HUES6 (cell line): ENCODE data around the gene PLCD4.

ENCODE experiments used
- H3K27ac ChIP-seq: 2 replicates; pipeline ENCODE4 v1.7.0; 2013; ENCODE audit warnings: low read depth, mild to moderate bottlenecking, low read length, inconsistent platforms
- H3K27me3 ChIP-seq: 2 replicates; pipeline ENCODE4 v1.6.1; 2013; ENCODE audit warnings: low read length; ENCODE audit not compliant: control insufficient read depth, insufficient read depth
- H3K36me3 ChIP-seq: 2 replicates; pipeline ENCODE4 v1.6.1; 2013; ENCODE audit warnings: low read length; ENCODE audit not compliant: control insufficient read depth, insufficient read depth
- H3K4me1 ChIP-seq: 2 replicates; pipeline ENCODE4 v1.6.1; 2013; ENCODE audit warnings: low read length; ENCODE audit not compliant: control insufficient read depth, insufficient read depth
- H3K4me3 ChIP-seq: 2 replicates; pipeline ENCODE4 v1.5.1; 2013; ENCODE audit warnings: low read depth, low read length
- H3K9ac ChIP-seq: one replicate; pipeline ENCODE4 v1.6.1; 2013; ENCODE audit warnings: mild to moderate bottlenecking, low read length
- H3K9me3 ChIP-seq: 2 replicates; pipeline ENCODE4 v1.6.1; 2013; ENCODE audit warnings: low read depth, low read length; ENCODE audit not compliant: control insufficient read depth, insufficient read depth

PLCD4 gene

DNA sequence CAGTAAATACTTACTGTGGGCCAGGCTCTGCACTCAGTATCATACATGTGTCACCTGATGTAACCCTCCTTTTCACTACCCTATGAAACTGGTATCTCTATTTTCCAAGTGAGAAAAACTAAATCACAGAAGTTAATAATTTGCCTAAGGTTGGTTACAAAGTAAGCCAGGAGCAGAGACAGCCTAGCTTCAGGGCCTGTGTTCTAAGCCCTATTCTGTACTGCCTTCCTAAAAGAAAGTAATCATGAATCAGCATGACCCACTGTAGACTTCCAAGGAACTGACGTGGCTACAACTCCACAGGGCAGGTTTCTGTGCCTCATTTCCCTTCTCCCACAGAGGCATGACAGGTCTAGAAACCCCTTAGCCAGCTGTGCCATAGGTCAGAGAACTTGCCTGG is 37.4 kb downstream of the PLCD4 start:
- H3K4me3 ChIP-seq = no peak overlapping the region
- H3K36me3 ChIP-seq = peaks cover 93% of the 10 kb centered on the region
- no peak overlapping the region for H3K9ac ChIP-seq

DNA sequence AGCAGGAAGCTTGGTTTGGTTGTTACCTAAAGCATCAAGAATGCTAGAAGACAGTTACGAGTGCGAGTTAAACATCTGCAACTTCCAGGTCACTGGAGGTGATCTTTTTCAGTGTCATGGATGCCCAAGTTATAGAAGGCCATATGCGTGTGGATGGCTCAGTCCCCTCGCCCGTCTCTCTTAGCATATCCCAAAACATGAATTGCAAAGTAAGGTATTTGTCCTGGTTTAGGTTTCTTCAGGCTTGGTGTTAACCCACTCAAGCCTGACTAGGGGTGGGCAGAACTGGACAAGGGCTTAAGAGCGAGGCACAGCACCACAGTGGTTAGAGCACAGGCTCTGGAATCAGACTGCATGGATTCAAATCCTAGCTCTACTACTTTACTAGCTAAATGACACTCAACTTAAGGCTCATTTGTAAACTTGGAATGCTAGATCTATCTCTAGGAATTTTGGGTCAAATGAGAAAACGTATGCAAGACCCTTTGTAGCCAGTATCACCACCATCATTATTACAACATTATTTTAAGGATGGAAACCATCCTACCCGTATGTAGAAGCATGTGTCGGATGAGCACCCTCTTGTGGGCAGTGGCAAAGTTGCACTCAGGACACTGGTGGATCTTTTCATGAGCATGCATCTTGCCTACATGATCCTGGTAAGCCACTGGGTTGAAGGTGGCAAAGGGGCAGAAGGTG is 40.5 kb downstream of the PLCD4 start:
- H3K36me3 ChIP-seq = peaks cover 92% of the 10 kb centered on the region
- no peak overlapping the region for H3K4me3 ChIP-seq
- H3K9ac ChIP-seq = no peak overlapping the region
- H3K27me3 ChIP-seq = no peaks in the 10 kb centered on the region
- no peaks in the 10 kb centered on the region for H3K9me3 ChIP-seq
- H3K27ac ChIP-seq = no peak overlapping the region
- H3K4me1 ChIP-seq = no peaks in the 10 kb centered on the region

More for the DNA sequence above, 37.4 kb downstream of the PLCD4 start:
- H3K4me1 ChIP-seq = no peaks in the 10 kb centered on the region
- H3K27ac ChIP-seq = no peak overlapping the region
- no peaks in the 10 kb centered on the region for H3K9me3 ChIP-seq
- H3K27me3 ChIP-seq = no peaks in the 10 kb centered on the region

DNA sequence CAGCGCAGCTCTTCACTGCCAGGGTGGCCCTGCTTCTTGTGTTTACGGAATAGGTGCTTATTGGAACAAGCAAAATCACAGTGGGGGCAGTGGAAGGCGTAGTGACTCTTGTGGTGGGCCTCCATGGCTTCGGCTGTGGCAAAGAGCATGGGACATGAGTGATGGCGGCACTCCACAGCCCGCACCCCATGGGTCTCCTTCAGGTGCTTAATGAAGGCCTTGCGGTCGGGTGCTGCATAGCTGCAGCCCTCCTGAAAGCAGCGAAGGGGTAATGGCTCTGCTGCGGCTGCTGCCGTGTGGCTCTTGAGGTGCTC is 41.0 kb downstream of the PLCD4 start:
- no peak overlapping the region for H3K27ac ChIP-seq
- no peak overlapping the region for H3K9ac ChIP-seq
- peaks cover 90% of the 10 kb centered on the region for H3K36me3 ChIP-seq
- H3K4me1 ChIP-seq = no peaks in the 10 kb centered on the region
- H3K27me3 ChIP-seq = no peaks in the 10 kb centered on the region
- no peak overlapping the region for H3K4me3 ChIP-seq
- no peaks in the 10 kb centered on the region for H3K9me3 ChIP-seq

DNA sequence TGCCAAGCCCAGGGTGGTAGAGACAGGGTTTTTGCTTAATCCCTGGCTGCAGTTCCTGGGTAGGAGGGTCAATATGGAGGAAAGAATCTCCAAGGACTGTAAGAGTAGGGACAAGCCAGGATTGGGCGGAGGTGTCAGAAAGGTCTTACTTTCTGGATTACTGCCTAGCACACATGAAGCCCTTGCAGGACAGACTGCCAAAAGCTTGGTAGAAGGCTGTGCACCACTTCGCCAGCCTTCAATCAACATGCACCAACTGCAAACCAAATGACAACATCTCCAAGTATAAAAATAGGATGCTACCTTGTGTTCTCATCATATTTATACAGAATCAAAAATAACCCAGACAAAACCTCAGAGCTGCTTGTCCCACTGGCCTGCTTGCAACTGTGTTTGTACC is 48.1 kb downstream of the PLCD4 start:
- H3K27ac ChIP-seq = no peak overlapping the region
- H3K4me3 ChIP-seq = no peak overlapping the region
- H3K9me3 ChIP-seq = no peaks in the 10 kb centered on the region
- H3K9ac ChIP-seq = no peak overlapping the region
- H3K27me3 ChIP-seq = no peaks in the 10 kb centered on the region
- peaks cover 56% of the 10 kb centered on the region for H3K36me3 ChIP-seq
- no peaks in the 10 kb centered on the region; the same call in 1 of the 2 replicates for H3K4me1 ChIP-seq

GRCh38 chr2:218658671-218659257 is 51.1 kb downstream of the PLCD4 start:
- H3K4me3 ChIP-seq = peak overlapping the region; percentile 92
- H3K27ac ChIP-seq = peak overlapping the region; percentile 74; the same call in 1 of the 2 replicates
- H3K9ac ChIP-seq = peak overlapping the region; percentile 93
- H3K27me3 ChIP-seq = no peaks in the 10 kb centered on the region
- H3K9me3 ChIP-seq = no peaks in the 10 kb centered on the region
- no peaks in the 10 kb centered on the region; the same call in 1 of the 2 replicates for H3K4me1 ChIP-seq
- H3K36me3 ChIP-seq = peaks cover 55% of the 10 kb centered on the region

DNA sequence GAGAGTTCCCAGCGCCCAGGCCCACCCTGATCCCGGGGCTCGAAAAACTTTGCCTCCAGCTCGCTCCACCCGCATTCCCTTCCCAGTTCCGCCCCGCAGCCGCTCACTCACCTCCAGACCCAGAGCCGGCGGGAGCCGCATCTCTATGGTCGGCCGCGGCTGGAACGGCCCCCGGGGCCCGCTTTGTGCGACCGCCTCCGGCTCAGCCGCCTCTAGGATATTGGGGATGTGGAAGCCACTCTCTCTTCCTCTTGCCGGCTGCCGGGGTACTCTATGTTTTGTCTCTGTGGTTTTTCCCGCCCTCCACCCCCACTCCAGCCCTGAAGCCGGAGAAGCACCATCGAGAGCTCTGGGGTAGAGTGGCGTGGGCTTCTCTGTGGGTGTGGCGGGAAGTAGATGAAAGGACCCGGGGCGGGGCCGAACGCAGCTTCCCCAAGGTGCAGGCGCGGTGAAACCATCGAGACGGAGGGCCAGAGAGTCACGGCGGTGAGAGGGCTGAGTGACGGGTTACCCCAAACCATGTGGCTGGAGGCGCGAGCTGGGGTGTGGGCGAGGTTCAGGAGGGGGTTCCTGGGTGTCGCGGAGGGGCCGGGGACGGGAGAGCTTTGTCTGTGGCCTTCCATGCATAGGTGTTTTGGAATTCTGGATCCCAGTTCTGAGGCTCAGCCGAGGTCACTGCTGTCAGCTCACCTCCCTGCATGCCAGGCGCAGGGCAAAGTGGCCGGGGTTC is 51.7 kb downstream of the PLCD4 start, which contains the start of the genes BCS1L and ZNF142:
Gene BCS1L, plus strand, starts transcription at position 426 of the 730 bp plus-strand sequence. CDS start 1,305 bp downstream, outside the sequence.
Gene ZNF142, minus strand, starts transcription at position 366 of the 730 bp plus-strand sequence. CDS start 3,194 bp downstream, outside the sequence.
- Histone ChIP-seq H3K9me3 (no peaks in the 10 kb centered on the region), H3K27me3 (no peaks in the 10 kb centered on the region), H3K4me1 (no peaks in the 10 kb centered on the region; the same call in 1 of the 2 replicates), H3K9ac (peak within 1 kb of the TSS; percentile 93), H3K36me3 (peaks cover 55% of the 10 kb centered on the region), H3K27ac (peak within 1 kb of the TSS; percentile 74; the same call in 1 of the 2 replicates), H3K4me3 (peak within 1 kb of the TSS; percentile 92)

GRCh38 chr2:218659988-218660358 is 52.3 kb downstream of the PLCD4 start:
- Histone ChIP-seq H3K9me3 (no peaks in the 10 kb centered on the region), H3K27me3 (no peaks in the 10 kb centered on the region), H3K4me3 (peak overlapping the region; percentile 92), H3K36me3 (peaks cover 56% of the 10 kb centered on the region), H3K9ac (peak overlapping the region; percentile 93), H3K4me1 (no peaks in the 10 kb centered on the region; the same call in 1 of the 2 replicates), H3K27ac (no peak overlapping the region)

DNA sequence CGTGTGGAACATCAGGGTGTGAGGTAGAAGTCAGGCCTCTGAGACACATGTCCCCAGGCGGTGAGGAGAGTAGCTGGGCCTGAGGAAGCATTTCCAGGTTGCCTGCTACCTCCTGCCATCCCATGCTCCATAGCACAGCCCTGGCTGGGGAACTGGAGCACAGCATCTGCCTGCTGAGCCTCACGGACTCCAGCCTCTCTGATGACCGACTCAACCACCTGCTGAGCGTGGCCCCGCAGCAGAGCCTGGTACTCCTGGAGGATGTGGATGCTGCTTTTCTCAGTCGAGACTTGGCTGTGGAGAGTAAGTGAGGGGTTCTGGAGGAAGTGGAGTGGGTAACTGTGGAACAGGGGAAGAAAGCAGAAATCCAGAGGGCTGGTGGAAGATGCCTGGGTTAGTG is 54.7 kb downstream of the PLCD4 start:
- no peaks in the 10 kb centered on the region; the same call in 1 of the 2 replicates for H3K4me1 ChIP-seq
- H3K9ac ChIP-seq = no peak overlapping the region
- H3K27me3 ChIP-seq = no peaks in the 10 kb centered on the region
- H3K4me3 ChIP-seq = no peak overlapping the region
- no peaks in the 10 kb centered on the region for H3K9me3 ChIP-seq
- no peak overlapping the region for H3K27ac ChIP-seq
- peaks cover 58% of the 10 kb centered on the region for H3K36me3 ChIP-seq

DNA sequence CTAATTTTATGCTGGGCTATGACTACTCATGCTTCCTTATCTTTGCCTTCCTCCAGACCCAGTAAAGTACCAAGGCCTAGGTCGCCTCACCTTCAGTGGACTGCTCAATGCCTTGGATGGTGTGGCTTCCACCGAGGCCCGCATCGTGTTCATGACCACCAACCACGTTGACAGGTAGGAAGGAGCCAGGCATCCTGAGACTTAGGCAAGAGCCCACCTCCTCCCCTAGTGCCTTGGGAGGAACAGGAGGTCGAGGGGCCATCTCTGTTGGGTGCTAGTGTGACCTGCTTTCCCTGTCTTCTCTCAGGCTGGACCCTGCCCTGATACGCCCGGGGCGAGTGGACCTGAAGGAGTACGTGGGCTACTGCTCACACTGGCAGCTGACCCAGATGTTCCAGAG is 55.1 kb downstream of the PLCD4 start:
- no peak overlapping the region for H3K4me3 ChIP-seq
- H3K4me1 ChIP-seq = no peaks in the 10 kb centered on the region; the same call in 1 of the 2 replicates
- H3K9me3 ChIP-seq = no peaks in the 10 kb centered on the region
- no peak overlapping the region for H3K27ac ChIP-seq
- peaks cover 62% of the 10 kb centered on the region for H3K36me3 ChIP-seq
- no peaks in the 10 kb centered on the region for H3K27me3 ChIP-seq
- H3K9ac ChIP-seq = no peak overlapping the region

DNA sequence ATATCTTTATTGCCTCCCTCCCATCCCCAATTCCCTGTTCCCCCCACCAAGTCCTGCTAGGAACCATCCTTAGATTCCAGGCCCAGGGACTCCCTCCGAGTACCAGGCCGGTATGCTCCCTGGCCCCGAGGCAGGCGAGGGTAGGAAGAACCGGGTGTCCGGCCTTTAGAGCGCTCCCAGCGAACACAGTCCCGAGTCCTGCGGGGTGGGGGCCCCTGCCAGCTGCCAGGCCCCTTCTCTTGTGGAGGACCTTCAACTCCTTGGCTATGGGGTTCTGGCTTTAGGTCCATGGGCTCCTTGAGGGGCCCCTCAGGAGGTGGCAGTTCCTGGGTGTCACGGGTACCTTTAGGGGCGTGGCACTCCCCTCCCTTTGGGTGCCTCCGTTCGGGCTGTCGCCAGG is 56.2 kb downstream of the PLCD4 start:
- Histone ChIP-seq H3K36me3 (peaks cover 68% of the 10 kb centered on the region), H3K27ac (no peak overlapping the region), H3K27me3 (no peaks in the 10 kb centered on the region), H3K9me3 (no peaks in the 10 kb centered on the region), H3K4me1 (no peaks in the 10 kb centered on the region; the same call in 1 of the 2 replicates), H3K4me3 (no peak overlapping the region), H3K9ac (no peak overlapping the region)

DNA sequence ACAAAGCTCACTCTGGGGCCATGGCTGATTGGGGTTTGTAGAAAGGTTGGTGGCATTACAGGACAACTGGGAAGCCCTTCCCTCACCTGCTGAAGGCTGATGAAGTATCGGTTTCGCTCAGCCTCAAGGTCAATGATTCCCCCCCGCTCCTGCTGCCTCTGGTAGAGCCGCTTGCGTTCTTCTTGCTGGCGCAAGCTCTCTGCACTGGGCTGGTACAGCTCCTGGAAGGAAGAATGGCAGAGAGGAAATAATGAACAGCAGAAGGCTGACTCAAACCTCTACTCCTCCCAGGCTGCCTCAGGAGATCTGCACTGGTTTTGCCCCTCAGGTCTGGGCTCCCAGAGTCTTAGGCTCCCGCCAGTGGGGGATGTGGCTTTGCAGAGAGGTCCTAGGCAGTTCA is 57.0 kb downstream of the PLCD4 start:
- Histone ChIP-seq H3K27ac (no peak overlapping the region), H3K4me3 (no peak overlapping the region), H3K27me3 (no peaks in the 10 kb centered on the region), H3K9me3 (no peaks in the 10 kb centered on the region), H3K36me3 (peaks cover 68% of the 10 kb centered on the region), H3K4me1 (no peaks in the 10 kb centered on the region; the same call in 1 of the 2 replicates), H3K9ac (no peak overlapping the region)
